HS-5 (cell line): ENCODE data around the gene AFF3.

ENCODE experiments used
- DNase-seq: peaks from one replicate; pipeline ENCODE4 v3.0.0-alpha.2; 2012; ENCODE audit warnings: low read depth

The AFF3 gene

GRCh38 chr2:99827296-99827999 lies 314.9 kb downstream of the AFF3 start:
- DNase-seq = no peak

GRCh38 chr2:99825630-99826029 lies 316.8 kb downstream of the AFF3 start:
- no peak for DNase-seq

GRCh38 chr2:99824758-99825157 lies 317.6 kb downstream of the AFF3 start:
- no peak for DNase-seq

- DNase-seq = no peak
These were observed 319.7 kb downstream of the AFF3 start for GRCh38 chr2:99822474-99823207.

- DNase-seq = no peak
These were observed 320.4 kb downstream of the AFF3 start for GRCh38 chr2:99821984-99822383.

- DNase-seq = peak; percentile 97
These were observed 320.8 kb downstream of the AFF3 start for GRCh38 chr2:99821572-99821971.

- no peak for DNase-seq
These were observed 321.4 kb downstream of the AFF3 start for GRCh38 chr2:99821039-99821438.

GRCh38 chr2:99819766-99820165 lies 322.6 kb downstream of the AFF3 start:
- no peak for DNase-seq

- DNase-seq = no peak
These were observed 323.5 kb downstream of the AFF3 start for GRCh38 chr2:99818842-99819241.

GRCh38 chr2:99816908-99817307 lies 325.5 kb downstream of the AFF3 start:
- no peak for DNase-seq

- no peak for DNase-seq
These were observed 330.0 kb downstream of the AFF3 start for GRCh38 chr2:99812426-99812825.

GRCh38 chr2:99811544-99811943 lies 330.8 kb downstream of the AFF3 start:
- DNase-seq = peak; percentile 94

GRCh38 chr2:99810225-99810624 lies 332.2 kb downstream of the AFF3 start:
- no peak for DNase-seq

- no peak for DNase-seq
These were observed 333.0 kb downstream of the AFF3 start for GRCh38 chr2:99809259-99809900.

- no peak for DNase-seq
These were observed 333.8 kb downstream of the AFF3 start for GRCh38 chr2:99808361-99809200.

- DNase-seq = peak; percentile 93
These were observed 335.6 kb downstream of the AFF3 start for GRCh38 chr2:99806758-99807157.

GRCh38 chr2:99805930-99806476 lies 336.4 kb downstream of the AFF3 start:
- no peak for DNase-seq

- no peak for DNase-seq
These were observed 338.5 kb downstream of the AFF3 start for GRCh38 chr2:99803846-99804245.

- no peak for DNase-seq
These were observed 339.7 kb downstream of the AFF3 start for GRCh38 chr2:99802734-99803133.

- DNase-seq = no peak
These were observed 341.0 kb downstream of the AFF3 start for GRCh38 chr2:99801327-99801901.

GRCh38 chr2:99797475-99797874 lies 344.9 kb downstream of the AFF3 start:
- no peak for DNase-seq

GRCh38 chr2:99794414-99794813 lies 348.0 kb downstream of the AFF3 start:
- DNase-seq = no peak
